ENCODE data around the gene CDKL1. TPM values are rescaled to one million over a fixed set of nuclear protein-coding genes. Genes with fewer than 3 reads are reported as not detected.

CDKL1 gene
- polyA plus RNA-seq, 1 experiment, result 2.5 TPM

- no peak for DNase-seq (ENCODE audit: low read depth)
- no peak for TF ChIP-seq CTCF (IDR thresholded peaks at IDR 0.05; ENCODE audit: insufficient read depth, low read depth, low read length)
- H3K4me3 ChIP-seq (ENCODE audit: low read depth, low read length), result no peak overlapping the region
- H3K27me3 ChIP-seq (ENCODE audit: control insufficient read depth, insufficient read depth, low read length), result no peaks in the 10 kb centered on the region
- ChIA-PET CTCF (interaction anchor here (1.0 to 1.8 kb wide), 3 partner anchors 103 to 106 kb away, joined by 4 to 6 read pairs (median 4); no protein-coding TSS in a partner anchor), POLR2A (no interaction called here)
- peaks cover 6% of the 10 kb centered on the region for H3K36me3 ChIP-seq (ENCODE audit: control insufficient read depth, insufficient read depth, low read length)
Measured at GRCh38 chr14:50423529-50423928, 26.8 kb upstream of the CDKL1 start.

GRCh38 chr14:50421499-50421898 is 24.8 kb upstream of the CDKL1 start:
- POLR2A ChIA-PET, result no interaction called here

GRCh38 chr14:50417853-50418252 is 21.2 kb upstream of the CDKL1 start:
- no peak for TF ChIP-seq CTCF (IDR thresholded peaks at IDR 0.05; ENCODE audit: insufficient read depth, low read depth, low read length)
- Histone ChIP-seq H3K4me3 (ENCODE audit: low read depth, low read length) (no peak overlapping the region), H3K36me3 (ENCODE audit: control insufficient read depth, insufficient read depth, low read length) (peaks cover 5% of the 10 kb centered on the region), H3K27me3 (ENCODE audit: control insufficient read depth, insufficient read depth, low read length) (no peaks in the 10 kb centered on the region)
- POLR2A ChIA-PET, result no interaction called here
- DNase-seq (ENCODE audit: low read depth), result no peak
- CTCF ChIA-PET, result no interaction called here

More at GRCh38 chr14:50421499-50421898, 24.8 kb upstream of the CDKL1 start:
- no peak for TF ChIP-seq CTCF (IDR thresholded peaks at IDR 0.05; ENCODE audit: insufficient read depth, low read depth, low read length)
- CTCF ChIA-PET, result interaction anchor here (0.6 kb wide), 1 partner anchor 8 kb away, joined by 3 read pairs; no protein-coding TSS in a partner anchor
- Histone ChIP-seq H3K27me3 (ENCODE audit: control insufficient read depth, insufficient read depth, low read length) (no peaks in the 10 kb centered on the region), H3K4me3 (ENCODE audit: low read depth, low read length) (no peak overlapping the region), H3K36me3 (ENCODE audit: control insufficient read depth, insufficient read depth, low read length) (peaks cover 9% of the 10 kb centered on the region)
- DNase-seq (ENCODE audit: low read depth), result no peak

GRCh38 chr14:50410921-50411320 is 14.2 kb upstream of the CDKL1 start:
- no peak for TF ChIP-seq CTCF (IDR thresholded peaks at IDR 0.05; ENCODE audit: insufficient read depth, low read depth, low read length)
- Histone ChIP-seq H3K36me3 (ENCODE audit: control insufficient read depth, insufficient read depth, low read length) (no peaks in the 10 kb centered on the region), H3K4me3 (ENCODE audit: low read depth, low read length) (no peak overlapping the region), H3K27me3 (ENCODE audit: control insufficient read depth, insufficient read depth, low read length) (no peaks in the 10 kb centered on the region)
- peak; percentile 73 for DNase-seq (ENCODE audit: low read depth)
- ChIA-PET CTCF (interaction anchor here (1.2 to 1.8 kb wide), 2 partner anchors 11 to 15 kb away, joined by 5 read pairs; no protein-coding TSS in a partner anchor), POLR2A (no interaction called here)

- H3K4me3 ChIP-seq (ENCODE audit: low read depth, low read length), result no peak overlapping the region
- POLR2A ChIA-PET, result no interaction called here
Measured at GRCh38 chr14:50410071-50410470, 13.4 kb upstream of the CDKL1 start.

More at GRCh38 chr14:50410071-50410470, 13.4 kb upstream of the CDKL1 start:
- CTCF ChIA-PET, result no interaction called here
- TF ChIP-seq CTCF (IDR thresholded peaks at IDR 0.05; ENCODE audit: insufficient read depth, low read depth, low read length), result no peak
- no peak for DNase-seq (ENCODE audit: low read depth)
- H3K36me3 ChIP-seq (ENCODE audit: control insufficient read depth, insufficient read depth, low read length), result no peaks in the 10 kb centered on the region
- H3K27me3 ChIP-seq (ENCODE audit: control insufficient read depth, insufficient read depth, low read length), result no peaks in the 10 kb centered on the region
